Esophagus muscularis mucosa (tissue), 4 donors: ENCODE measurements around the gene KRT15. TPM values are rescaled to one million over a fixed set of nuclear protein-coding genes. Genes with fewer than 3 reads are reported as not detected.

Experiments
- DNase-seq: peaks from one replicate; pipeline ENCODE4 v3.0.0-alpha.2; 2017; ENCODE audit errors: extremely low spot score
- H3K27ac ChIP-seq, 4 donors: fragments of 200-600 bp; sonication (generic); replicated peaks in 1 of 4; 1 replicate in 3 of 4; 2 replicates in 1 of 4; pipeline ENCODE4 v1.5.1; 2016 to 2019; ENCODE audit warnings: mild to moderate bottlenecking in 1 of 4
- H3K27me3 ChIP-seq, 4 donors: fragments of 200-600 bp; sonication (generic); one replicate each; pipeline versions ENCODE4 v1.5.1 to v1.6.0; 2016 to 2019
- H3K36me3 ChIP-seq, 4 donors: fragments of 200-600 bp; sonication (generic); one replicate each; pipeline ENCODE4 v1.5.1; 2016 to 2019
- H3K4me1 ChIP-seq, 4 donors: fragments of 200-600 bp; sonication (generic); one replicate each; pipeline ENCODE4 v1.5.1; 2016 to 2019
- H3K4me3 ChIP-seq, 4 donors: fragments of 200-600 bp; sonication (generic); 1 replicate in 2 of 4; 2 replicates in 2 of 4; pipeline ENCODE4 v1.5.1; 2016 to 2019; ENCODE audit warnings: mild to moderate bottlenecking in 4 of 4, moderate library complexity in 1 of 4
- H3K9me3 ChIP-seq, 4 donors: fragments of 200-600 bp; sonication (generic); 1 replicate in 3 of 4; 2 replicates in 1 of 4; pipeline ENCODE4 v1.5.1; 2016 to 2019
- EP300 ChIP-seq: sonication (generic); formaldehyde crosslinking; IDR thresholded peaks from one replicate; pipeline ENCODE4 v1.6.1; 2017; ENCODE audit warnings: antibody characterized with exemption
- POLR2A ChIP-seq: fragments of 450-650 bp; IDR thresholded peaks from one replicate; pipeline ENCODE4 v1.6.1; 2017; ENCODE audit warnings: antibody characterized with exemption, moderate library complexity, mild to moderate bottlenecking, low read depth
- POLR2AphosphoS5 ChIP-seq, 2 donors: sonication (generic); formaldehyde crosslinking; IDR thresholded peaks; one replicate each; pipeline ENCODE4 v1.6.1; 2017; ENCODE audit warnings: antibody characterized with exemption in 2 of 2
- WGBS: methylation state at CpG from one replicate; pipeline ENCODE4 v1.1.5; 2018; 5-methylcytosine and 5-hydroxymethylcytosine counted together
- intact Hi-C: fragments of 100-400 bp; cut with DNase I; formaldehyde crosslinking; loops from one replicate; pipeline ENCODE4 v1.15.1; 2023
- total RNA-seq, 4 donors: library from RNA; depleted of rRNA; stranded (reverse); fragments of >200 nt; gene quantifications; one replicate each; pipeline versions ENCODE4 v1.1.0 to v1.2.1, GENCODE V29; 2016
- TF ChIP-seq, protein P1 (sequence below), 3 experiments: fragments of 200-600 bp in 2 of 3; fragments of 450-650 bp in 1 of 3; sonication (generic) in 2 of 3; IDR thresholded peaks; one replicate each; pipeline ENCODE4 v1.5.1; 2017 to 2019; ENCODE audit warnings: antibody characterized with exemption in 3 of 3, mild to moderate bottlenecking in 2 of 3, moderate library complexity in 1 of 3

KRT15 gene
- total RNA-seq, 4 donors from 2014 or later = 3.3 TPM; not detected in 3

DNA sequence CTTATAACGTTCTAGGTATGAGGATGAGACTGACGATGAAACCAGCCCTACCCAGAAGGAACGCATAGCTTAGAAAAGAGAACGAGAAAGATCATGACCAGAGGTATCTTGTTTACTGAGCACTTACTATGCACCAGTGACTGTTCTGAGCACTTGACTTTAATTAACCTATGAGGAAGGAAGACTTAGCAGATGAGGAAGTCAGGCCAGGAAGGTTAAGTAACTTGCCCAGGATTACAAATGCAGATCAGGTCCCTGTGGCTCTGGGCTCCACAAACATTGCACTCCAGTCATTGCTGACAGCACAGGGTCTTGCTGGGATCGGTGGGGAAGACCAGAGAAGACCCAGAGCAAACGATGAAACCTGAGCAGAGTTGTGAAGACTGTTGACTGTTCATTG is 20.4 kb downstream of the KRT15 start:
- H3K36me3 ChIP-seq = no peaks in the 10 kb centered on the region
- no peak overlapping the region for H3K4me3 ChIP-seq
- intact Hi-C loops = no loop called here
- H3K27me3 ChIP-seq = peaks cover 0 to 4% (median 0%) of the 10 kb centered on the region in 4 donors
- no peak for DNase-seq
- H3K27ac ChIP-seq = no peak overlapping the region
- WGBS = 58% methylated on average over 6 of the region's 6 CpGs
- TF ChIP-seq, protein P1, sequence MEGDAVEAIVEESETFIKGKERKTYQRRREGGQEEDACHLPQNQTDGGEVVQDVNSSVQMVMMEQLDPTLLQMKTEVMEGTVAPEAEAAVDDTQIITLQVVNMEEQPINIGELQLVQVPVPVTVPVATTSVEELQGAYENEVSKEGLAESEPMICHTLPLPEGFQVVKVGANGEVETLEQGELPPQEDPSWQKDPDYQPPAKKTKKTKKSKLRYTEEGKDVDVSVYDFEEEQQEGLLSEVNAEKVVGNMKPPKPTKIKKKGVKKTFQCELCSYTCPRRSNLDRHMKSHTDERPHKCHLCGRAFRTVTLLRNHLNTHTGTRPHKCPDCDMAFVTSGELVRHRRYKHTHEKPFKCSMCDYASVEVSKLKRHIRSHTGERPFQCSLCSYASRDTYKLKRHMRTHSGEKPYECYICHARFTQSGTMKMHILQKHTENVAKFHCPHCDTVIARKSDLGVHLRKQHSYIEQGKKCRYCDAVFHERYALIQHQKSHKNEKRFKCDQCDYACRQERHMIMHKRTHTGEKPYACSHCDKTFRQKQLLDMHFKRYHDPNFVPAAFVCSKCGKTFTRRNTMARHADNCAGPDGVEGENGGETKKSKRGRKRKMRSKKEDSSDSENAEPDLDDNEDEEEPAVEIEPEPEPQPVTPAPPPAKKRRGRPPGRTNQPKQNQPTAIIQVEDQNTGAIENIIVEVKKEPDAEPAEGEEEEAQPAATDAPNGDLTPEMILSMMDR (IDR thresholded peaks at IDR 0.05) = no peak
- TF ChIP-seq POLR2AphosphoS5 (IDR thresholded peaks at IDR 0.05) (no peak), POLR2A (no peak), EP300 (no peak)
- H3K9me3 ChIP-seq = no peaks in the 10 kb centered on the region
- peaks cover 0 to 15% (median under 1%) of the 10 kb centered on the region in 4 donors for H3K4me1 ChIP-seq

DNA sequence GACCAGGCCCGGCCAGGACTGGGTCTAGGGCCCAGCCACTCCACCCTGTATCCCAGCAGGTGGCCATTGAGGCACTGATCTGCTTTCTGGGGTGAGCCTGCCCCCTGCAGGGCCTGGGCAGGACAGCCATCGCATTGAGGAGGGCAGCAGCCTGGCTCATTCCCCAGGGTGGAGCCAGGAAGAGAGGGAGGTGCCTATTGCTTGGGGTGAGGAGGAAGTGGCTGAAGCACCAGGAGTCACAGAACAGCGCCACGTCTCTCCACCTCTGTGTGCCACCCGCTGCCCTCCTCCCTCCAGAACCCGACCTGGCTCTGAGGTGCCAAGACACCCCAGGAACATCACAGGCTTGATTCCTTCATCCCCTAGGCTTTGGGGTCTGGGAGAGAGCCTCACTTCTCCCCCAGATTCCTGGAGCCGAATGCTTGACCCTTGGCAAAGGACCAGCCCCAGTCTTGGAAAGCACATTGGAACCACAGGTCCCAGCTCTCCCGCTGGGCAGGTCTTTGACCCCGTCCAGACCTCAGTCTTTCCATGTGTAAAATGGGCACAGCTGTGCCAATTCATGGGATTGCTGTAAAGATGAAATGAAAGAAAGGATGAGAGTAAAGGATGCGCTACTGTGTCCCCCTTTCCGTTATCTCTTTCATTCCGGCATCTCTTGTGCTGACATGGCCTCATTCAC is 21.7 kb downstream of the KRT15 start:
- 77% methylated on average over 10 of the region's 12 CpGs for WGBS
- TF ChIP-seq POLR2A (no peak), POLR2AphosphoS5 (IDR thresholded peaks at IDR 0.05) (no peak), EP300 (no peak)
- TF ChIP-seq, protein P1 (IDR thresholded peaks at IDR 0.05) = peak; percentile 36 to 60 (median 52)
- Histone ChIP-seq H3K4me3 (no peak overlapping the region), H3K36me3 (no peaks in the 10 kb centered on the region), H3K27me3 (peaks cover 0 to 4% (median 0%) of the 10 kb centered on the region in 4 donors), H3K4me1 (peaks cover 3 to 24% (median 10%) of the 10 kb centered on the region in 4 donors), H3K27ac (no peak overlapping the region), H3K9me3 (no peaks in the 10 kb centered on the region)
- intact Hi-C loops = no loop called here
- DNase-seq = no peak

DNA sequence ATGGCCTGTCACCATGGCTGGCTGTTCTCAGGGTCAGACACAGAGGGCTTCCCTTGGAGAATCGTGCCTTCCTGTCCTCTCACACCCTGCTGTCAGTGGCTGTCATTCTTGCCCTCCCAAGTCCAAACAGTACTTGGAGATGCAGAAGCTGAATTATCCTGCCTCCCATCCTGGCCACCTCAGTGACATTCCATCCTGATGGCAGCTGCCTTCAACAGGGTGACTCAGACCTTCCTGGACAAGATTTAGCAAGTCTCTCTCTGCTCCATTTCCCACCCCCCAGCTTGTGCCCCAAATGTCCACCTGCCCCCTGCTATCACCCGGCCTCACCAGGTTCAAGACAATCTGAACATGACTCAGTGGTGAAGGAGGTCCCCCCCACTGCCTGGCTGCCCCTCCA is 24.2 kb downstream of the KRT15 start:
- H3K36me3 ChIP-seq = no peaks in the 10 kb centered on the region
- H3K4me1 ChIP-seq = peaks cover 3 to 24% (median 10%) of the 10 kb centered on the region in 4 donors
- no peak for DNase-seq
- H3K27me3 ChIP-seq = peaks cover 0 to 4% (median 0%) of the 10 kb centered on the region in 4 donors
- intact Hi-C loops = no loop called here
- TF ChIP-seq POLR2AphosphoS5 (IDR thresholded peaks at IDR 0.05) (no peak), POLR2A (no peak), EP300 (no peak)
- TF ChIP-seq, protein P1 (IDR thresholded peaks at IDR 0.05) = no peak
- H3K27ac ChIP-seq = no peak overlapping the region
- H3K9me3 ChIP-seq = no peaks in the 10 kb centered on the region
- 58% methylated on average over 2 of the region's 2 CpGs for WGBS
- no peak overlapping the region for H3K4me3 ChIP-seq

DNA sequence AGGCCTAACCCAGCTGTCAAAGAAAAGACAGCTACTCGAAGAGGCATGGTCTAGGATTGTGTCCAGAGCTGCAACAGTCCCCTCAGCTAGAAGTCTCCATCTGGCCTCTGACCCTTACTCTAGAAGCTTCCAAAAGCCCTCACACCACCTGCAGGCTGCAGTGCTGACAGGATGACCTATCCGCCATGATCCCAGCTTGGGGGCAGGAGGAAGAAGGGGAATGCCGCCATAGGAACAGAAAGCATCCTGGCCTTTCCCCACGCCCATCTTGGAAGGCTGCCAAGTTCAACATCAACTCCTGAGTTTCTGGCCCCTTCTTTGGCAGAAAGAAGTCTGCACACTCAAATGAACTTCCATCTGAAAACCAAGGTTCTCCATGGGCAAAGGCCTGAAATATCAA is 25.9 kb downstream of the KRT15 start:
- no peak overlapping the region for H3K27ac ChIP-seq
- H3K4me3 ChIP-seq = no peak overlapping the region
- no peak for DNase-seq
- 18% methylated on average over 3 of the region's 4 CpGs for WGBS
- H3K36me3 ChIP-seq = no peaks in the 10 kb centered on the region
- H3K27me3 ChIP-seq = peaks cover 0 to 2% (median 0%) of the 10 kb centered on the region in 4 donors
- no peaks in the 10 kb centered on the region for H3K9me3 ChIP-seq
- H3K4me1 ChIP-seq = peaks cover 3 to 24% (median 10%) of the 10 kb centered on the region in 4 donors
- TF ChIP-seq, protein P1 (IDR thresholded peaks at IDR 0.05) = no peak
- no peak for TF ChIP-seq POLR2AphosphoS5 (IDR thresholded peaks at IDR 0.05)
- TF ChIP-seq EP300 = no peak
- no peak for TF ChIP-seq POLR2A
- intact Hi-C loops = no loop called here

DNA sequence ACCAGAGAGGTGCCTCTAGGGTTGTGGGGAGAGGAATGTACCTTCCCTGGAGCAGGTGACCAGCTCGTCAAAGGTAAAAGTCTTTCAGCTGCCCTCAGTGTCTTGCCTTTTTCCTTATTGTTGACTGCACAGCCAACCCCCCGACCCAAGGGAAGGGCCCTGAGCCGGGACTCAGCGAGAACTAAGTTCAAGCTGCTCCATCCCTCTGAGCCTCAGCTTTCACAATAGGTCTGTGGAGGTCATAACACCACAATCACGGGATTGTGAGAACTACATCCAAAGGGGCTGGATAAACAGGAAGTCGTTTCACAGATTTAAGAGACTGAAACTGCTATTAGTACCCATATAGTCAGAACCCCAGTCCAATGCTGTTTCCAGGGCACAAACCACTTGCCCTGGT is 26.3 kb downstream of the KRT15 start:
- Histone ChIP-seq H3K36me3 (no peaks in the 10 kb centered on the region), H3K27ac (no peak overlapping the region), H3K4me3 (no peak overlapping the region), H3K4me1 (peaks cover 3 to 24% (median 10%) of the 10 kb centered on the region in 4 donors), H3K27me3 (no peaks in the 10 kb centered on the region), H3K9me3 (no peaks in the 10 kb centered on the region)
- WGBS = 65% methylated on average over 6 of the region's 6 CpGs
- no peak for DNase-seq
- TF ChIP-seq, protein P1 (IDR thresholded peaks at IDR 0.05) = no peak
- TF ChIP-seq POLR2A (no peak), POLR2AphosphoS5 (IDR thresholded peaks at IDR 0.05) (no peak), EP300 (no peak)
- intact Hi-C loops = no loop called here
